Measurements from ENCODE around the gene LCE7A.

DNA sequence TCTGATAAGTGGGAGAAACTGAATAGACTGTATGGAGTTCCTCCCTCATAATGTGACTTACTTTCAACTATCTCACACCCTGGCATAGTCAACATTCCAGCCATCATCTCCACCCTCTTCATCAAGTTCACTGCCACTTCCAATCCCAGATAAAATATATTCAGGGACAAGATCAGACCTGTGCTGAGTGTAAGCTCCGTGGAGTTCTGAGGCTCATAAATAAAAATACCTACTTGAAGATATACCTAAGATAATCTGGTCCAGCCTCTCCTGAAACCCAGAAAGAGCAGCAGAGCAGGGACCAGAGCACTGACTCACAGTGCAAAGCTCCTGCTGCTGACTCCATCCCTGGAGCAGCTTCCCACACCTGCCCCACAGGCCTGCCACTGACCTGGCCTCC, 1.7 kb upstream of the LCE7A start:
- TF ChIP-seq POLR2A (IDR thresholded peaks at IDR 0.05; ENCODE audit: low read length): no peak
- no peak for TF ChIP-seq GATA1 (IDR thresholded peaks at IDR 0.05; ENCODE audit: low read depth, low read length)
